GM12878 (cell line): ENCODE data around the gene LRFN2.

Source experiments
- EGR1 ChIP-seq, 2 experiments: IDR thresholded peaks; 1 replicate in 1 of 2; 2 replicates in 1 of 2; pipeline ENCODE4 v1.6.1; 2011 to 2012; ENCODE audit warnings: low read depth in 2 of 2, low read length in 2 of 2, borderline replicate concordance in 1 of 2, mild to moderate bottlenecking in 1 of 2, moderate library complexity in 1 of 2
- HCFC1 ChIP-seq: fragments of 150-350 bp; IDR thresholded peaks from 2 replicates; pipeline ENCODE4 v1.6.1; 2014; ENCODE audit warnings: low read length
- NR2C2 ChIP-seq: IDR thresholded peaks from 2 replicates; pipeline ENCODE4 v1.6.1; 2011; ENCODE audit warnings: borderline replicate concordance, low read depth; ENCODE audit not compliant: control insufficient read depth, insufficient read length
- POLR2AphosphoS5 ChIP-seq: IDR thresholded peaks from 2 replicates; pipeline ENCODE4 v1.6.1; 2011; ENCODE audit warnings: mild to moderate bottlenecking, low read length, inconsistent platforms
- RFX5 ChIP-seq: IDR thresholded peaks from 2 replicates; pipeline ENCODE4 v1.6.1; 2011; ENCODE audit warnings: low read depth, low read length, improper control_type of control experiment

- TF ChIP-seq HCFC1: no peak
- TF ChIP-seq POLR2AphosphoS5: no peak
- TF ChIP-seq RFX5: no peak
- no peak for TF ChIP-seq EGR1 (IDR thresholded peaks at IDR 0.05; ENCODE audit: borderline replicate concordance in 1 of 2, low read depth in 2 of 2, low read length in 2 of 2)
- no peak for TF ChIP-seq NR2C2
Observed at GRCh38 chr6:40427196-40427595, 160.0 kb downstream of the LRFN2 start.
